Gastrocnemius medialis (tissue), 4 donors: ENCODE results near the gene RAB44.

Experiments used
- CTCF ChIP-seq, 5 experiments: fragments of 450-650 bp in 3 of 5; fragments of 200-600 bp in 2 of 5; sonication (generic) in 2 of 5; IDR thresholded peaks in 4 of 5; conservative IDR thresholded peaks in 1 of 5; 1 replicate in 4 of 5; 2 replicates in 1 of 5; pipeline ENCODE4 v1.5.1; 2016 to 2019; ENCODE audit warnings: antibody characterized with exemption in 5 of 5, mild to moderate bottlenecking in 3 of 5, moderate library complexity in 3 of 5
- POLR2A ChIP-seq, 2 donors: fragments of 450-650 bp; IDR thresholded peaks; one replicate each; pipeline ENCODE4 v1.6.1; 2017; ENCODE audit warnings: antibody characterized with exemption in 2 of 2, mild to moderate bottlenecking in 2 of 2, moderate library complexity in 2 of 2

- TF ChIP-seq CTCF (IDR thresholded peaks at IDR 0.05 in 4 of 5, conservative IDR thresholded peaks at IDR 0.05 in 1 of 5) (no peak), POLR2A (IDR thresholded peaks at IDR 0.05) (no peak)
These were observed 80.2 kb downstream of the RAB44 start for GRCh38 chr6:36777801-36778200.
